Activated CD8-positive, alpha-beta T cell treated with anti-CD3 and anti-CD28 coated beads for 36 hours (primary cell): Measurements from ENCODE around the gene ZMIZ1. TPM values are rescaled to one million over a fixed set of nuclear protein-coding genes. Genes with fewer than 3 reads are reported as not detected.

Experiments used
- ATAC-seq: fragments of 200-7000 bp; cut with Tn5 transposase; one replicate; pipeline ENCODE4 v1.10.0; 2021; ENCODE audit warnings: mild to moderate bottlenecking, moderate library complexity
- CTCF ChIA-PET: fragments of 350-600 bp; sonication (Branson Sonifier 250); formaldehyde crosslinking; loops from one replicate; lab custom pipeline; 2021; ENCODE audit warnings: antibody characterized with exemption; lab: Charles Lee
- POLR2A ChIA-PET: fragments of 350-600 bp; sonication (Branson Sonifier 250); formaldehyde crosslinking; loops from one replicate; lab custom pipeline; 2021; ENCODE audit warnings: antibody characterized with exemption; lab: Charles Lee
- DNase-seq: peaks from one replicate; pipeline ENCODE4 v3.0.0-alpha.2; 2020
- H3K27ac Mint-ChIP-seq: one replicate; pipeline ENCODE4 v1.8.0; 2021; ENCODE audit warnings: mild to moderate bottlenecking, mixed read lengths
- H3K27me3 Mint-ChIP-seq: one replicate; pipeline ENCODE4 v1.8.0; 2021; ENCODE audit warnings: mixed read lengths
- H3K36me3 Mint-ChIP-seq: one replicate; pipeline ENCODE4 v1.8.0; 2021; ENCODE audit warnings: low read depth, mixed read lengths
- H3K4me1 Mint-ChIP-seq: one replicate; pipeline ENCODE4 v1.8.0; 2021; ENCODE audit warnings: low read depth, mixed read lengths
- H3K4me3 Mint-ChIP-seq: one replicate; pipeline ENCODE4 v1.8.0; 2021; ENCODE audit warnings: mild to moderate bottlenecking, moderate library complexity, mixed read lengths
- H3K9me3 Mint-ChIP-seq: one replicate; pipeline ENCODE4 v1.8.0; 2021; ENCODE audit warnings: mixed read lengths
- intact Hi-C: fragments of 100-400 bp; cut with micrococcal nuclease; formaldehyde crosslinking; loops from one replicate; pipeline ENCODE4 v1.10.0; 2022
- total RNA-seq, 2 experiments: library from RNA; stranded (reverse); gene quantifications; one replicate each; pipeline ENCODE4 v1.2.3, GENCODE V29; 2021
- TF ChIP-seq, protein P1 (sequence below): fragments of 200-600 bp; IDR thresholded peaks from one replicate; pipeline ENCODE4 v1.8.0; 2022; ENCODE audit warnings: antibody characterized with exemption, mild to moderate bottlenecking

The ZMIZ1 gene
- total RNA-seq, 2 experiments from 2014 or later, result 46.5 to 52.2 TPM

DNA sequence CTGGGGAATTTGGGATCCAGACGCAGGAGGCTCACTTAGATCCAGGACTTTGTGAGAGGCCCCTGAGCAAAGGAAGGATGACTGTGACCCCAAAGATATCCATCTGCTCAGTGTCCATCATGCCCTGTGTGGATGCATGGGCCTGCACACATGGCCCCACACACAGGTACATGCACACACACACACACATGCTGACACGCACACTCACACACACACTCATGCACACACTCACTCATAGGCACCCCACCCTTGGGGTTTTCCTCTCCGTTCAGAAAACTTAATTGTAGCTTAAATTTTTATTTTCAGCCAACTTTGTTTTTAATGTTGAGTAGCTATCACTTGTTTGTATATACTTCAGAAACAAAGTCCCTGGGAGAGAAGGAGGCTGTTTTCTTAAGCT lies 184.9 kb downstream of the ZMIZ1 start:
- ChIA-PET CTCF (no interaction called here), POLR2A (no interaction called here)
- H3K27ac Mint-ChIP-seq, result no peak overlapping the region
- no peaks in the 10 kb centered on the region for H3K36me3 Mint-ChIP-seq
- H3K27me3 Mint-ChIP-seq, result no peaks in the 10 kb centered on the region
- no peak for DNase-seq
- intact Hi-C loops, result no loop called here
- TF ChIP-seq, protein P1, sequence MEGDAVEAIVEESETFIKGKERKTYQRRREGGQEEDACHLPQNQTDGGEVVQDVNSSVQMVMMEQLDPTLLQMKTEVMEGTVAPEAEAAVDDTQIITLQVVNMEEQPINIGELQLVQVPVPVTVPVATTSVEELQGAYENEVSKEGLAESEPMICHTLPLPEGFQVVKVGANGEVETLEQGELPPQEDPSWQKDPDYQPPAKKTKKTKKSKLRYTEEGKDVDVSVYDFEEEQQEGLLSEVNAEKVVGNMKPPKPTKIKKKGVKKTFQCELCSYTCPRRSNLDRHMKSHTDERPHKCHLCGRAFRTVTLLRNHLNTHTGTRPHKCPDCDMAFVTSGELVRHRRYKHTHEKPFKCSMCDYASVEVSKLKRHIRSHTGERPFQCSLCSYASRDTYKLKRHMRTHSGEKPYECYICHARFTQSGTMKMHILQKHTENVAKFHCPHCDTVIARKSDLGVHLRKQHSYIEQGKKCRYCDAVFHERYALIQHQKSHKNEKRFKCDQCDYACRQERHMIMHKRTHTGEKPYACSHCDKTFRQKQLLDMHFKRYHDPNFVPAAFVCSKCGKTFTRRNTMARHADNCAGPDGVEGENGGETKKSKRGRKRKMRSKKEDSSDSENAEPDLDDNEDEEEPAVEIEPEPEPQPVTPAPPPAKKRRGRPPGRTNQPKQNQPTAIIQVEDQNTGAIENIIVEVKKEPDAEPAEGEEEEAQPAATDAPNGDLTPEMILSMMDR, result no peak
- peaks cover 30% of the 10 kb centered on the region for H3K4me1 Mint-ChIP-seq
- no peak for ATAC-seq
- no peaks in the 10 kb centered on the region for H3K9me3 Mint-ChIP-seq
- H3K4me3 Mint-ChIP-seq, result no peak overlapping the region

DNA sequence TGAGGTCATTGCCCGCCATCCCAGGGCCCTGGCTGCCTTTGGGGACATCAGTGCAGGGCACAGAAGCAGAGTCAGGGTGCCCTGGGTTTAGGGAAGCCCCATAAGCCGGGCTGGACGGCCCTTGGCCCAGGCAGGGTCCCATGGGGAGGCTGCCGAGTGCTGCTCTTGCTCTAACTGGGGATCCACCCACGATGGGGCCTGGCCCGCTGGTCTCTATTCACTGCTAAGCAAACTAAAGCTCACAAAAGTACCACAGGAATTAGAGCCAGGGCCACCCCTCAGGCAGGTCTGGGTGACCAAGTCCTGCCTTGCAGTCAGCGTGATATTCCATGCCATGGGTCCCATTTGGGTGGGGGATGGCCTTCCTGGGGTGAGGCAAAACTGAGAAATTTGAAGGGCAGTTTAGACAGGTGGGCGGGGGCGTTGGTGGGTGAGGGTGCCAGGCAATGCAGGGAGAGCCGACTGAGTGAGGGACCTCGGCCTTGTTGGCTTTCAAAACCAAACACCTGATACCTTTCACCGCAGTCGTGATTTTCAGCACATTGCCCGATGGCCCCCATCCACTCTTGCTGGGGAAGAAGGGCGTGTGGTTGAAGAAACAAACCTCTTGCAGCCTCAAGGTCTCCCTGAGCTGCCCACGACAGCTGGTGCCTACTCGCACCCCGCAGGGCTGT lies 185.7 kb downstream of the ZMIZ1 start:
- TF ChIP-seq, protein P1, result no peak
- Mint-ChIP-seq H3K4me1 (peaks cover 25% of the 10 kb centered on the region), H3K27me3 (no peaks in the 10 kb centered on the region), H3K4me3 (no peak overlapping the region), H3K36me3 (no peaks in the 10 kb centered on the region), H3K9me3 (no peaks in the 10 kb centered on the region), H3K27ac (no peak overlapping the region)
- DNase-seq, result no peak
- intact Hi-C loops, result no loop called here
- ChIA-PET POLR2A (interaction anchor here (1.4 kb wide), 1 partner anchor 10 kb away, joined by 5 read pairs; no protein-coding TSS in a partner anchor), CTCF (no interaction called here)
- no peak for ATAC-seq

DNA sequence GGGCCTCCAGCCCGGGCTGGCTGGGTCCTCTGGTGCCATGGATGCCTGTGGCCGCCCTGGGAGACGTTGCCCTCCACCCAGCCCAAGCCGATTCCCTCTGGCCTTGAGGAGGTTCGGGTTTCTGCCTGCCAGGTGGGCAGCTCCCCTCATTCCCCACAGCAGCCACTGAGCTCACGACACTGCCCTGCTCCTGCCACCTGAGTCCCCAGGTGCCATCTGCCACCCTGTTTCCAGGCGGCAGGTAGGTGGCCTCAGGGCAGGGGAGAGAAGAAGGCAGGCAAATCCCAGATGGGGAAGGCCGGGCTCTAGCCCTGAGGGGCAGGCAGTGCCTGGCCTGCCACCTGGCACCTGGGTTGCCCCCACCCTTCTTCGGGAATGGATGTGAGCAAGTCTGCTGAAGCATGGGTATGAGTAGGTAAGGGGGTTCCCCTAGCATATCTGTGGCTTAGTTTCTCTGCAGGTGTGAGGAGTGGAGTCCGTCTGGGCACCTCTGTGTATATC lies 186.3 kb downstream of the ZMIZ1 start:
- TF ChIP-seq, protein P1, result no peak
- no peak for ATAC-seq
- Mint-ChIP-seq H3K9me3 (no peaks in the 10 kb centered on the region), H3K4me3 (no peak overlapping the region), H3K27me3 (no peaks in the 10 kb centered on the region), H3K4me1 (peaks cover 22% of the 10 kb centered on the region), H3K27ac (no peak overlapping the region), H3K36me3 (no peaks in the 10 kb centered on the region)
- CTCF ChIA-PET, result no interaction called here
- intact Hi-C loops, result no loop called here
- no peak for DNase-seq
- POLR2A ChIA-PET, result interaction anchor here (1.4 kb wide), 1 partner anchor 11 kb away, joined by 5 read pairs; no protein-coding TSS in a partner anchor

DNA sequence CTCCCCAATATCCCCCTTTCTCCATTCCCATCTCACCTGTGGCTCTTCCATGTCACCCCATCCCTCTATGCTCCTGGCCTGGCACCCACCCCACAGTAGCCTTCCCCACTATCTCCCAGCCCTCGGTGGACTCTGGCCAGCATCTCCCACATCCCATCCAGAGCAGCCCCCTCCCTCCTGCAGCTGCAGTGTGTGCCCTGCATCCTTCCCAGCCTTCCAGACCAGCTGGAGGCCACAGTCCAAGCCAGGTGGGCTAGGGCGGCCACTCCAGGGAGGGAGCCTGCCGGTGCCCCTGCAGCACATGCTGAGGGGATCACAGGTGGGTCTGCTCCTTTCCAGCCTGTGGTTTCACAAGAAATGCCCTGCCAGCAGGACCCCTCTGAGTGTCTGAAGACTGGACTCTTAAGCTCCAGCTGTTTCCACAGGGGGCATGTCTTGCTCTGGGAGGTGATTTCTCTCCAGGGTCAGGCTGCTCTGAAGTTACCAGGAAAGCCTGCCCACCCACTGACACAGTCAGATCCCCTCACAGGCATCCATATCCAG lies 187.6 kb downstream of the ZMIZ1 start:
- no peaks in the 10 kb centered on the region for H3K9me3 Mint-ChIP-seq
- H3K27me3 Mint-ChIP-seq, result no peaks in the 10 kb centered on the region
- ATAC-seq (no peak), DNase-seq (no peak)
- TF ChIP-seq, protein P1, result no peak
- POLR2A ChIA-PET, result no interaction called here
- H3K27ac Mint-ChIP-seq, result no peak overlapping the region
- CTCF ChIA-PET, result no interaction called here
- H3K4me1 Mint-ChIP-seq, result peaks cover 12% of the 10 kb centered on the region
- H3K4me3 Mint-ChIP-seq, result no peak overlapping the region
- intact Hi-C loops, result no loop called here
- H3K36me3 Mint-ChIP-seq, result no peaks in the 10 kb centered on the region

DNA sequence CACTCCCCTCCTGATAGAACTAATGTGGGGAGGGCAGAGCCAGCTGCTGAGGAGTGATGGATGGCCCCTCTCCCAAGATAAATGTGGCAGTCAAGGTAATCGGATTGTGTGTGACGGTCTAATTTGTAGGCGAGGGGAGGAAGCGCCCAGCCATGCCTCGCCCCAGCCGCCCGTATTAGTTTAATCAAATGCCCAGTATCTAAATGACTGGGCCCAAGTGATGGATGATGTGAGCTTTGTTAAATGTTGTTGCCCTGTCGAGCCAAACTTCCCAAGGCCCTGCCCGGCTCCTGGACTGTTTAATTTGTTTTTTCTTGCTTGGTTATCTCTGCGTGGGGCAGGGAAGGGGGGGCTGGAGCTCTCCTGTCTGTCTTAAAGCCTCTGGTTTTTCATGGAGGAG lies 190.1 kb downstream of the ZMIZ1 start:
- POLR2A ChIA-PET, result interaction anchor here (1.9 kb wide), 1 partner anchor 10 kb away, joined by 5 read pairs; no protein-coding TSS in a partner anchor
- H3K36me3 Mint-ChIP-seq, result no peaks in the 10 kb centered on the region
- H3K27ac Mint-ChIP-seq, result no peak overlapping the region
- no peaks in the 10 kb centered on the region for H3K27me3 Mint-ChIP-seq
- H3K4me1 Mint-ChIP-seq, result peaks cover 9% of the 10 kb centered on the region
- DNase-seq, result no peak
- CTCF ChIA-PET, result no interaction called here
- H3K9me3 Mint-ChIP-seq, result no peaks in the 10 kb centered on the region
- intact Hi-C loops, result no loop called here
- no peak overlapping the region for H3K4me3 Mint-ChIP-seq
- TF ChIP-seq, protein P1, result no peak
- no peak for ATAC-seq
